ENCODE measurements around the gene RBBP9. TPM values are rescaled to one million over a fixed set of nuclear protein-coding genes. Genes with fewer than 3 reads are reported as not detected.

RBBP9 gene
- total and polyA plus RNA-seq, 12 donors, result 1.8 to 10.3 (median 6.3) TPM

- no peak for TF ChIP-seq CTCF (IDR thresholded peaks at IDR 0.05)
- no peak overlapping the region for H3K4me3 ChIP-seq
- no peak overlapping the region for H3K27ac ChIP-seq
- ATAC-seq (no peak), DNase-seq (no peak)
- no peaks in the 10 kb centered on the region for H3K36me3 ChIP-seq
- no peaks in the 10 kb centered on the region for H3K27me3 ChIP-seq
- WGBS, 2 donors, result 46 to 51% methylated on average over 4 of the region's 4 CpGs
- H3K9me3 ChIP-seq, result no peaks in the 10 kb centered on the region
- peaks cover 0 to 6% (median 0%) of the 10 kb centered on the region in 9 donors for H3K4me1 ChIP-seq
- intact Hi-C loops (cut with DNase I), result no loop called here
Measured at GRCh38 chr20:18443886-18444285, 53.1 kb downstream of the RBBP9 start.

- no peaks in the 10 kb centered on the region for H3K36me3 ChIP-seq
- H3K4me1 ChIP-seq, result peaks cover 0 to 6% (median 0%) of the 10 kb centered on the region in 9 donors
- 33 to 75% methylated on average over 1 of the region's 1 CpG for WGBS, 2 donors
- ATAC-seq (no peak), DNase-seq (no peak)
- no peaks in the 10 kb centered on the region for H3K9me3 ChIP-seq
- intact Hi-C loops (cut with DNase I), result no loop called here
- no peak for TF ChIP-seq CTCF (IDR thresholded peaks at IDR 0.05)
- no peak overlapping the region for H3K4me3 ChIP-seq
- H3K27ac ChIP-seq, result no peak overlapping the region
- H3K27me3 ChIP-seq, result no peaks in the 10 kb centered on the region
Measured at GRCh38 chr20:18440403-18440802, 56.6 kb downstream of the RBBP9 start.

GRCh38 chr20:18436847-18437246, 60.2 kb downstream of the RBBP9 start:
- Histone ChIP-seq H3K9me3 (no peaks in the 10 kb centered on the region), H3K27me3 (no peaks in the 10 kb centered on the region), H3K27ac (no peak overlapping the region), H3K4me1 (no peaks in the 10 kb centered on the region), H3K36me3 (no peaks in the 10 kb centered on the region), H3K4me3 (no peak overlapping the region)
- intact Hi-C loops (cut with DNase I), result no loop called here
- ATAC-seq (no peak), DNase-seq (no peak)
- 75 to 82% methylated on average over 2 of the region's 2 CpGs for WGBS, 2 donors
- no peak for TF ChIP-seq CTCF (IDR thresholded peaks at IDR 0.05)

Small RNA genes lying within 50 kb of the gene (microRNA-seq; reads per million reads assigned to microRNA genes)
- 0.60 to 1.0 reads per million in 2 donors for gene MIR3192

Other genes starting within 250 kb of the RBBP9 start
- gene ZNF133, start 208.7 kb downstream of the RBBP9 start, total RNA-seq, result 1 to 10 TPM; 4.9 to 7.2 (median 5.6) TPM
- 10 to 100 TPM in 1 of 2 donors, 1 to 10 TPM in 1; 7.2 to 16.6 TPM for gene ZNF133, start 208.7 kb downstream of the RBBP9 start, polyA plus RNA-seq
- 1 to 10 TPM in 3 of 10 donors, under 1 TPM in 7; 0.35 to 1.7 (median 0.83) TPM for gene DZANK1, start 30.2 kb downstream of the RBBP9 start, total RNA-seq
- 1 to 10 TPM in 1 of 2 donors, under 1 TPM in 1; 0.78 to 1.3 TPM for gene DZANK1, start 30.2 kb downstream of the RBBP9 start, polyA plus RNA-seq
- 10 to 100 TPM in 1 of 10 donors, 1 to 10 TPM in 9; 6.5 to 10.1 (median 7.8) TPM for gene POLR3F, start 29.8 kb downstream of the RBBP9 start, total RNA-seq
- 1 to 10 TPM; 6.9 to 7.8 TPM for gene POLR3F, start 29.8 kb downstream of the RBBP9 start, polyA plus RNA-seq
- 10 to 100 TPM in 9 of 10 donors, 1 to 10 TPM in 1; 7.5 to 20.5 (median 10.9) TPM for gene SEC23B, start 10.7 kb upstream of the RBBP9 start, total RNA-seq
- 10 to 100 TPM in 1 of 2 donors, 1 to 10 TPM in 1; 2.6 to 10.4 TPM for gene SEC23B, start 10.7 kb upstream of the RBBP9 start, polyA plus RNA-seq
- gene SMIM26, start 70.2 kb upstream of the RBBP9 start, total RNA-seq, result 100 to 1,000 TPM in 6 of 10 donors, 10 to 100 TPM in 4; 80.7 to 119 (median 105) TPM
- gene SMIM26, start 70.2 kb upstream of the RBBP9 start, polyA plus RNA-seq, result 100 to 1,000 TPM; 145 to 180 TPM
- gene DTD1, start 90.8 kb upstream of the RBBP9 start, total RNA-seq, result 10 to 100 TPM; 11.0 to 21.7 (median 14.3) TPM
- 10 to 100 TPM in 1 of 2 donors, 1 to 10 TPM in 1; 5.2 to 31.9 TPM for gene DTD1, start 90.8 kb upstream of the RBBP9 start, polyA plus RNA-seq